MM.1S (cell line): ENCODE measurements around the gene HIVEP2.

ENCODE experiments used
- CTCF ChIP-seq: fragments of 300-600 bp; sonication (generic); IDR thresholded peaks from 2 replicates; pipeline ENCODE4 v1.5.1; 2016; ENCODE audit warnings: antibody characterized with exemption, low read length, mixed read lengths
- EZH2 ChIP-seq: fragments of 300-600 bp; sonication (generic); optimal IDR thresholded peaks from 2 replicates; pipeline ENCODE3; 2017; ENCODE audit warnings: low read depth, mild to moderate bottlenecking, antibody characterized with exemption, low read length, mixed read lengths
- EZH2phosphoT487 ChIP-seq: fragments of 300-600 bp; sonication (generic); IDR thresholded peaks from 2 replicates; pipeline ENCODE4 v1.6.1; 2018; ENCODE audit warnings: antibody characterized with exemption, low read length

DNA sequence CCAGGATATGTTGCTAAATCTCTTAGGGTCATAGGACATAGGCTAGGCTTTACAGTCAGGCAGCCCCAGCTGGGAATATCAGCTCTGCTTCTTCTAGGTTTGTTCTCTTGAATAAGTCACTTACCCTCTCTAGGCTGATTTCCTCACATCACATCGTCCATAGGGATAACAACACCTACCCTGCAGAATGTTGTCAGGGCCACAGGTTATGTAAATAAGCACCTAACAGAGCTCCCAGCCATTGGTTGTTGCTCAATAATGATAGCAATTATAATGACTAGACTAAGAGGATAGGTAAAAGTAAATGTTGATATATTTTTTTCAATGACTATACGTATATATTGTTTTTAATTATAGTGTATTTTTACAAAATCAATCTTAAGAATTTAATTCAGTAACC, 135.0 kb downstream of the HIVEP2 start:
- TF ChIP-seq CTCF, result no peak
- TF ChIP-seq EZH2, result no peak
- no peak for TF ChIP-seq EZH2phosphoT487
